ENCODE results near the gene PCDH15. TPM values are rescaled to one million over a fixed set of nuclear protein-coding genes. Genes with fewer than 3 reads are reported as not detected.

Gene PCDH15
- total RNA-seq, 2 donors from 2014 or later, result 0.58 to 0.95 TPM

DNA sequence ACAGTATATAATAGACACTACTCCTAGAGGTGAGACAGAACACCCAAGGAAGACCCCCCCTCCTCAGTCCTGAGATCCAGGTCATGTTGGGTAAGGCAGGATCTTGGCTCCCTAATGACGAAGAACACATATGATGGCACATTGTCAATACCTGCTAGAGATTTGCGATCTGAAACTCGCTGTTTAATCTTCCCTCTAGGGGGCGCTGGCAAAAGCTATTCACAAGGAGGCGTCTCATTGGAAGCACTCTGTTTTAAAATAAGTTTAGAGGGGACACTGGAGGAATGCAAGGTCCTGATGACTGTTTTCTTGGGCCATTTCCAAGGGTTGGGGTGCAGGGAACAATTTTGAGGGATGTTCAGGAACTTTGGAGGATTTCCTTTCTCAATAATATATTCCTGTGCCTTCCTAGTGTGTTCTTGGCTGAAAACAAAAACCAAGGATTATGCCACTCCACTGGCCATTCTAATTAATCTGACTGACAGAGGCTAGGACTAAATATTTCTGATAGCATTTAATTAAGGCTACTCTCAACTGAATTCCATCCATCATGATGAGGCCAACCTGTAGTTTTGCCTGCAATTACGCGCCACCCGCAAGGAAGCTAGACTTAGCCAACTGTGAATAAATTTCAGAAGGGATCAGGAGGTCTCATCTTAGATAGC, 1014.7 kb downstream of the PCDH15 start:
- Histone ChIP-seq H3K27ac (ENCODE audit: low read depth, low read length) (no peak overlapping the region), H3K4me3 (ENCODE audit: low read length) (no peak overlapping the region), H3K4me1 (ENCODE audit: control insufficient read depth, insufficient read depth, low read length) (no peaks in the 10 kb centered on the region), H3K36me3 (ENCODE audit: control insufficient read depth, insufficient read depth, low read length) (no peaks in the 10 kb centered on the region), H3K9ac (ENCODE audit: extremely low read depth, low read length, poor library complexity, severe bottlenecking) (no peak overlapping the region), H3K27me3 (ENCODE audit: control insufficient read depth, insufficient read depth, low read length, poor library complexity, severe bottlenecking) (no peaks in the 10 kb centered on the region), H3K9me3 (ENCODE audit: control insufficient read depth, low read length) (no peaks in the 10 kb centered on the region)
- no peak overlapping the region for H3K4me3 Mint-ChIP-seq
- 84 to 100% methylated on average over 3 to 8 of the region's 8 CpGs for WGBS, 2 experiments (ENCODE audit: insufficient coverage in 1 of 2, insufficient read length in 1 of 2)
- H3K9me3 Mint-ChIP-seq, result no peaks in the 10 kb centered on the region
- peak; percentile 76 for DNase-seq
- H3K27me3 Mint-ChIP-seq (ENCODE audit: insufficient read depth), result no peaks in the 10 kb centered on the region
- no peak overlapping the region for H3K27ac Mint-ChIP-seq
- TF ChIP-seq, protein P1, sequence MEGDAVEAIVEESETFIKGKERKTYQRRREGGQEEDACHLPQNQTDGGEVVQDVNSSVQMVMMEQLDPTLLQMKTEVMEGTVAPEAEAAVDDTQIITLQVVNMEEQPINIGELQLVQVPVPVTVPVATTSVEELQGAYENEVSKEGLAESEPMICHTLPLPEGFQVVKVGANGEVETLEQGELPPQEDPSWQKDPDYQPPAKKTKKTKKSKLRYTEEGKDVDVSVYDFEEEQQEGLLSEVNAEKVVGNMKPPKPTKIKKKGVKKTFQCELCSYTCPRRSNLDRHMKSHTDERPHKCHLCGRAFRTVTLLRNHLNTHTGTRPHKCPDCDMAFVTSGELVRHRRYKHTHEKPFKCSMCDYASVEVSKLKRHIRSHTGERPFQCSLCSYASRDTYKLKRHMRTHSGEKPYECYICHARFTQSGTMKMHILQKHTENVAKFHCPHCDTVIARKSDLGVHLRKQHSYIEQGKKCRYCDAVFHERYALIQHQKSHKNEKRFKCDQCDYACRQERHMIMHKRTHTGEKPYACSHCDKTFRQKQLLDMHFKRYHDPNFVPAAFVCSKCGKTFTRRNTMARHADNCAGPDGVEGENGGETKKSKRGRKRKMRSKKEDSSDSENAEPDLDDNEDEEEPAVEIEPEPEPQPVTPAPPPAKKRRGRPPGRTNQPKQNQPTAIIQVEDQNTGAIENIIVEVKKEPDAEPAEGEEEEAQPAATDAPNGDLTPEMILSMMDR (conservative IDR thresholded peaks at IDR 0.05), result peak; percentile 78
- H3K4me1 Mint-ChIP-seq, result no peaks in the 10 kb centered on the region
- H3K36me3 Mint-ChIP-seq (ENCODE audit: low read depth), result no peaks in the 10 kb centered on the region

DNA sequence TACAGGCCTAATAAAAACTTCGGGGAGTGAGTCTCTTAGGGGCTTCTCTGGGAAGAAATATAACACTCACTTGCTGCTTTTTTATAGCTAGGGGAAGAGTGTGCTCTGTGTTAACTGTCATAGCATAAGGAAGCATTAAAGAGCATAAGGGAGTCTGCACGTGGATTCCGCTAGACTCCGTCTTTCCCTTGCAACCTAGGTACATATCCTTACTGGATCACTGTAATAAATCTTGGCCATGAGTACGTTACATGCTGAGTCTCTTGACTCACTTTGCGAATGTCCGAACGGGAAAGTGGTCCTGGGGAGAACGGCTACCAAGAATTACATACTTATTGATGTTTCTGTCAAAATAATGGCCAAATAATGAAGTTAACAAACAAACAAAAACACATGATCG, 1029.3 kb downstream of the PCDH15 start:
- TF ChIP-seq, protein P1 (conservative IDR thresholded peaks at IDR 0.05), result no peak
- no peaks in the 10 kb centered on the region for H3K27me3 Mint-ChIP-seq (ENCODE audit: insufficient read depth)
- H3K36me3 Mint-ChIP-seq (ENCODE audit: low read depth), result no peaks in the 10 kb centered on the region
- H3K27ac Mint-ChIP-seq, result no peak overlapping the region
- no peak overlapping the region for H3K9ac ChIP-seq (ENCODE audit: extremely low read depth, low read length, poor library complexity, severe bottlenecking)
- H3K27ac ChIP-seq (ENCODE audit: low read depth, low read length), result no peak overlapping the region
- no peaks in the 10 kb centered on the region for H3K4me1 ChIP-seq (ENCODE audit: control insufficient read depth, insufficient read depth, low read length)
- H3K27me3 ChIP-seq (ENCODE audit: control insufficient read depth, insufficient read depth, low read length, poor library complexity, severe bottlenecking), result peaks cover 4% of the 10 kb centered on the region
- no peak for DNase-seq
- no peaks in the 10 kb centered on the region for H3K9me3 Mint-ChIP-seq
- no peaks in the 10 kb centered on the region for H3K4me1 Mint-ChIP-seq
- no peak overlapping the region for H3K4me3 Mint-ChIP-seq
- no peaks in the 10 kb centered on the region for H3K9me3 ChIP-seq (ENCODE audit: control insufficient read depth, low read length)
- H3K36me3 ChIP-seq (ENCODE audit: control insufficient read depth, insufficient read depth, low read length), result no peaks in the 10 kb centered on the region
- WGBS, 2 experiments (ENCODE audit: insufficient coverage in 1 of 2, insufficient read length in 1 of 2), result 93 to 98% methylated on average over 7 to 10 of the region's 10 CpGs
- no peak overlapping the region for H3K4me3 ChIP-seq (ENCODE audit: low read length)

DNA sequence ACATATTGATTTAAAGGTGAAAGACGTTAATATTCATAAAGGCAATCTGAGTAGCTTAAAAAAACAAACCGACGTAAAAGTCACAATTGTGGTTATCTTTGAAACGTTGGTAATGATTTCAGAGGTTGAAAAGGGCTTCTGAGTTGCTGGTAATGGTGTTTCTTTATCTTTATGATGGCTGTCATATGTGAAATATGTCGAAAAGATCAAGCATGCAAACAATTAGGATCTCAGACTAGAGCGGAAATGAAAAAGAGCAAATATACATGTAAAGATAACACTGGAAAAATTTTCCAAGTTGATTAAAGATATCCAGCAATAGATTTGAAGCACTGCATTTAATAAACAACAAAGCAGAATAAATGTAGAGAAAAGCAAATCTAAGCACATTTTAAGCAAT, 1030.1 kb downstream of the PCDH15 start:
- Mint-ChIP-seq H3K4me1 (no peaks in the 10 kb centered on the region), H3K27ac (no peak overlapping the region), H3K27me3 (ENCODE audit: insufficient read depth) (no peaks in the 10 kb centered on the region), H3K36me3 (ENCODE audit: low read depth) (no peaks in the 10 kb centered on the region), H3K4me3 (no peak overlapping the region), H3K9me3 (no peaks in the 10 kb centered on the region)
- H3K9me3 ChIP-seq (ENCODE audit: control insufficient read depth, low read length), result no peaks in the 10 kb centered on the region
- H3K4me3 ChIP-seq (ENCODE audit: low read length), result no peak overlapping the region
- peaks cover 4% of the 10 kb centered on the region for H3K27me3 ChIP-seq (ENCODE audit: control insufficient read depth, insufficient read depth, low read length, poor library complexity, severe bottlenecking)
- no peak for DNase-seq
- TF ChIP-seq, protein P1 (conservative IDR thresholded peaks at IDR 0.05), result no peak
- H3K27ac ChIP-seq (ENCODE audit: low read depth, low read length), result no peak overlapping the region
- H3K36me3 ChIP-seq (ENCODE audit: control insufficient read depth, insufficient read depth, low read length), result no peaks in the 10 kb centered on the region
- no peak overlapping the region for H3K9ac ChIP-seq (ENCODE audit: extremely low read depth, low read length, poor library complexity, severe bottlenecking)
- WGBS, 2 experiments (ENCODE audit: insufficient coverage in 1 of 2, insufficient read length in 1 of 2), result 92% methylated on average over 6 of the region's 6 CpGs
- H3K4me1 ChIP-seq (ENCODE audit: control insufficient read depth, insufficient read depth, low read length), result no peaks in the 10 kb centered on the region

Data from endodermal cell (in vitro differentiated cells).